ENCODE measurements around the gene FUT4.

FUT4 gene

DNA sequence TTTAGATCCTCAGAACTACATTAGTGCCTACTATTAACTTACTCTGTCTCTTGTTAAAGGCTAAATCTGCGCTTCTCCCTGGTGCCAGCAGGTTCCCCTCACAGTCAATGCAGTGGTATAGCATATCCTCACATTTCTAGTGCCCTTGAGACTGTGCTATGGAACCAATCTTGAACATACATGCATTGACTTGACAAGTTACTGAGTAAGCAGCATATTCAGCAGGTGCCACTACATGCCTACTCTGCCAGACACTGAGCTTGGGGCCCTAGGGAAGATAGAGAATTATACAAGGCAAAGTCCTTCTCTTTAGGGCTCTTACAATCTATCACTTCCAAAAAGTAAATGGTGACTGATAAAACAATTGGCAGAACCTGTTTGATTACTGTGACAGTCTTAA, 3.2 kb downstream of the FUT4 start:
- Histone ChIP-seq H3K4me1 (ENCODE audit: control insufficient read depth in 2 of 2, insufficient read depth in 1 of 2, low read depth in 1 of 2, low read length in 2 of 2) (peaks cover 0 to 4% of the 10 kb centered on the region in 2 donors), H3K14ac (ENCODE audit: low read length) (no peak overlapping the region), H2AK5ac (ENCODE audit: low read depth, low read length) (no peak overlapping the region), H4K8ac (ENCODE audit: low read depth, low read length) (no peak overlapping the region), H3K79me1 (ENCODE audit: low read depth, low read length) (no peaks in the 10 kb centered on the region), H4K91ac (ENCODE audit: low read depth, low read length, poor library complexity) (no peak overlapping the region), H3K9ac (ENCODE audit: low read depth, low read length, poor library complexity) (no peak overlapping the region), H2AFZ (ENCODE audit: low read length) (no peak overlapping the region), H3K36me3 (replicated peaks in 1 of 2; ENCODE audit: control insufficient read depth in 2 of 2, insufficient read depth in 2 of 2, low read length in 2 of 2) (no peaks in the 10 kb centered on the region), H3K4ac (ENCODE audit: low read length) (no peak overlapping the region), H3K27ac (replicated peaks; ENCODE audit: low read length) (no peak overlapping the region), H3K27me3 (ENCODE audit: control insufficient read depth in 3 of 3, insufficient read depth in 3 of 3, low read depth in 1 of 3, low read length in 3 of 3) (peaks cover 8 to 65% (median 25%) of the 10 kb centered on the region in 3 experiments), H3K4me2 (ENCODE audit: insufficient read depth, low read length, poor library complexity, severe bottlenecking) (no peak overlapping the region), H2BK5ac (ENCODE audit: low read length) (no peak overlapping the region), H3K9me3 (replicated peaks in 1 of 2; ENCODE audit: control insufficient read depth in 2 of 2, insufficient read depth in 1 of 2, low read depth in 1 of 2, low read length in 2 of 2) (peaks cover 0 to 6% of the 10 kb centered on the region in 2 donors), H2BK15ac (ENCODE audit: low read length) (no peak overlapping the region), H2BK12ac (ENCODE audit: low read length) (no peak overlapping the region), H2BK120ac (ENCODE audit: low read depth, low read length) (no peak overlapping the region), H3K18ac (ENCODE audit: low read length) (no peak overlapping the region), H3K4me3 (ENCODE audit: low read length in 2 of 2) (no peak overlapping the region), H3K23ac (ENCODE audit: low read depth, low read length, poor library complexity) (no peak overlapping the region)
- no peak for DNase-seq (ENCODE audit: low spot score)
- no CpG with 5 or more reads among the region's 1 CpG for WGBS, 2 donors (ENCODE audit: extremely low coverage in 2 of 2, insufficient read length in 2 of 2, insufficient replicate concordance in 1 of 2)

DNA sequence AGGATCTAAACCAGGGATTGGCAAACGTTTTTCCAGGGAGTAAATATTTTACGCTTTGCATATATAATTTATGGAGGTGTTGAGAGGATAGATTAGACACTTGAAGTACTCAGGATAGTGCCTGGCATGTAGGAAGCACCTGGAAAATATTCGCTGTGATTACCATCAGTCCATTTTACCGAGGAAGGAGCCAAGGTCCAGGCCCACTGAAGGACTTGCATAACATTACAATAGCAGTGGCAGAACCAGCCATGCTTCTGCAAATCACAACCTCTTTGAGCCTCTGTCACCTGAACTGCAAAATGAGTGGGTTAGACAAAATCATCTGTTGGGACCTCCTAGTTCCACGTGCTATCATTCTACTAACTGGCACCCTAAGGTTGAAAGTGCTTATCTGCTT, 5.4 kb downstream of the FUT4 start:
- Histone ChIP-seq H3K36me3 (replicated peaks in 1 of 2; ENCODE audit: control insufficient read depth in 2 of 2, insufficient read depth in 2 of 2, low read length in 2 of 2) (no peaks in the 10 kb centered on the region), H4K8ac (ENCODE audit: low read depth, low read length) (no peak overlapping the region), H3K23ac (ENCODE audit: low read depth, low read length, poor library complexity) (no peak overlapping the region), H3K27me3 (ENCODE audit: control insufficient read depth in 3 of 3, insufficient read depth in 3 of 3, low read depth in 1 of 3, low read length in 3 of 3) (peaks cover 8 to 45% (median 20%) of the 10 kb centered on the region in 3 experiments), H3K4me1 (ENCODE audit: control insufficient read depth in 2 of 2, insufficient read depth in 1 of 2, low read depth in 1 of 2, low read length in 2 of 2) (peaks cover 0 to 2% of the 10 kb centered on the region in 2 donors), H3K14ac (ENCODE audit: low read length) (no peak overlapping the region), H2AFZ (ENCODE audit: low read length) (no peak overlapping the region), H3K9ac (ENCODE audit: low read depth, low read length, poor library complexity) (no peak overlapping the region), H3K27ac (replicated peaks; ENCODE audit: low read length) (no peak overlapping the region), H2BK5ac (ENCODE audit: low read length) (no peak overlapping the region), H2BK120ac (ENCODE audit: low read depth, low read length) (no peak overlapping the region), H3K4ac (ENCODE audit: low read length) (no peak overlapping the region), H2BK15ac (ENCODE audit: low read length) (no peak overlapping the region), H3K9me3 (replicated peaks in 1 of 2; ENCODE audit: control insufficient read depth in 2 of 2, insufficient read depth in 1 of 2, low read depth in 1 of 2, low read length in 2 of 2) (peaks cover 0 to 6% of the 10 kb centered on the region in 2 donors), H4K91ac (ENCODE audit: low read depth, low read length, poor library complexity) (no peak overlapping the region), H2BK12ac (ENCODE audit: low read length) (no peak overlapping the region), H3K79me1 (ENCODE audit: low read depth, low read length) (no peaks in the 10 kb centered on the region), H3K18ac (ENCODE audit: low read length) (no peak overlapping the region), H3K4me2 (ENCODE audit: insufficient read depth, low read length, poor library complexity, severe bottlenecking) (no peak overlapping the region), H2AK5ac (ENCODE audit: low read depth, low read length) (no peak overlapping the region), H3K4me3 (ENCODE audit: low read length in 2 of 2) (no peak overlapping the region)
- no CpG with 5 or more reads among the region's 5 CpGs for WGBS, 2 donors (ENCODE audit: extremely low coverage in 2 of 2, insufficient read length in 2 of 2, insufficient replicate concordance in 1 of 2)
- no peak for DNase-seq (ENCODE audit: low spot score)

DNA sequence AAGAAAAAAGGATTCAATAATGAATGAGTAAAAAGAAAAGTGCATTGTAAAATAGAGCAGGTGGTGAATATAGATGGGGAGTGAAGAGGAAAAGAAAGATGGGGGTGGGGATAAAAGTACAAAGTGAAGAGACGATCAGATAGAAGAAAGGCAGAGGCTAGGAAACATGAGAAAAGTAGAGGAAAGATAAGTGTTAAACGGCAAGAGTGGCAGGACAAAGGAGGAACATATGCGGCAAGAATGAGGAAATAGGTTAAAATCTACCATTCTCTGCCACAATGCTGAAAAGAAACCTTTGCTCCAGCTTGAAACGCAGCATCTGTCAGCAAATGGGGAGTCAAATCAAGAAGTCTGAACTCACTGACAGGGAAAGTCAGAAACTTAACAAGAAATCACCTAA, 6.8 kb downstream of the FUT4 start:
- Histone ChIP-seq H4K91ac (ENCODE audit: low read depth, low read length, poor library complexity) (no peak overlapping the region), H3K27ac (replicated peaks; ENCODE audit: low read length) (no peak overlapping the region), H3K9me3 (replicated peaks in 1 of 2; ENCODE audit: control insufficient read depth in 2 of 2, insufficient read depth in 1 of 2, low read depth in 1 of 2, low read length in 2 of 2) (no peaks in the 10 kb centered on the region), H3K23ac (ENCODE audit: low read depth, low read length, poor library complexity) (no peak overlapping the region), H2AFZ (ENCODE audit: low read length) (no peak overlapping the region), H3K4ac (ENCODE audit: low read length) (no peak overlapping the region), H3K36me3 (replicated peaks in 1 of 2; ENCODE audit: control insufficient read depth in 2 of 2, insufficient read depth in 2 of 2, low read length in 2 of 2) (no peaks in the 10 kb centered on the region), H2BK120ac (ENCODE audit: low read depth, low read length) (no peak overlapping the region), H2AK5ac (ENCODE audit: low read depth, low read length) (no peak overlapping the region), H3K4me2 (ENCODE audit: insufficient read depth, low read length, poor library complexity, severe bottlenecking) (no peak overlapping the region), H4K8ac (ENCODE audit: low read depth, low read length) (no peak overlapping the region), H3K27me3 (ENCODE audit: control insufficient read depth in 3 of 3, insufficient read depth in 3 of 3, low read depth in 1 of 3, low read length in 3 of 3) (peaks cover 0 to 32% (median 7%) of the 10 kb centered on the region in 3 experiments), H3K18ac (ENCODE audit: low read length) (no peak overlapping the region), H2BK12ac (ENCODE audit: low read length) (no peak overlapping the region), H3K9ac (ENCODE audit: low read depth, low read length, poor library complexity) (no peak overlapping the region), H3K14ac (ENCODE audit: low read length) (no peak overlapping the region), H2BK15ac (ENCODE audit: low read length) (no peak overlapping the region), H2BK5ac (ENCODE audit: low read length) (no peak overlapping the region), H3K4me1 (ENCODE audit: control insufficient read depth in 2 of 2, insufficient read depth in 1 of 2, low read depth in 1 of 2, low read length in 2 of 2) (no peaks in the 10 kb centered on the region), H3K4me3 (ENCODE audit: low read length in 2 of 2) (no peak overlapping the region), H3K79me1 (ENCODE audit: low read depth, low read length) (no peaks in the 10 kb centered on the region)
- WGBS, 2 donors (ENCODE audit: extremely low coverage in 2 of 2, insufficient read length in 2 of 2, insufficient replicate concordance in 1 of 2) = 100% methylated on average over 1 of the region's 4 CpGs; no CpG with 5 or more reads in 1 of the 2 donors
- DNase-seq (ENCODE audit: low spot score) = no peak

DNA sequence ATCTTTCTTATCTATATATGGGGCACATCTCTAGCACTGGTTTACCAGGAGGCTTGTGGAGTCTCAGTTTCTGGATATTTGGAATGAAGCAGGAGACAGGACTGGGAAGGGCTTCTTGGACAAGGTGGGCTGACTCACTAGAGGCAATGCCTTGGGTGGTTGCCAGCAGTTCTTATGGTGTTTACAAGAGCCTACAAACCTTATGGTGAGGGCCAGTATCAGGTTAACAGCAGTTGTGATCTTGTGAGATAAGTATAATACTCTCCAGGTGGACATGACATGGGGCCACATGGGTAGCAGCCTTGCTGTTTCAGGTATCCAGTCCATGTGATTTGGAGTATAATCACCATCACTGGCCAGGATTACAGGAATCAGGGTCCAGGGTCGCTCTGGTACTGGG, 10.2 kb downstream of the FUT4 start:
- H2BK120ac ChIP-seq (ENCODE audit: low read depth, low read length) = no peak overlapping the region
- H2AFZ ChIP-seq (ENCODE audit: low read length) = no peak overlapping the region
- H3K79me1 ChIP-seq (ENCODE audit: low read depth, low read length) = no peaks in the 10 kb centered on the region
- H2BK15ac ChIP-seq (ENCODE audit: low read length) = no peak overlapping the region
- H3K4ac ChIP-seq (ENCODE audit: low read length) = no peak overlapping the region
- no peaks in the 10 kb centered on the region for H3K36me3 ChIP-seq (replicated peaks in 1 of 2; ENCODE audit: control insufficient read depth in 2 of 2, insufficient read depth in 2 of 2, low read length in 2 of 2)
- H3K23ac ChIP-seq (ENCODE audit: low read depth, low read length, poor library complexity) = no peak overlapping the region
- no peak overlapping the region for H2BK12ac ChIP-seq (ENCODE audit: low read length)
- no peak overlapping the region for H3K27ac ChIP-seq (replicated peaks; ENCODE audit: low read length)
- no peak overlapping the region for H3K18ac ChIP-seq (ENCODE audit: low read length)
- H4K8ac ChIP-seq (ENCODE audit: low read depth, low read length) = no peak overlapping the region
- H3K4me2 ChIP-seq (ENCODE audit: insufficient read depth, low read length, poor library complexity, severe bottlenecking) = no peak overlapping the region
- no peak overlapping the region for H4K91ac ChIP-seq (ENCODE audit: low read depth, low read length, poor library complexity)
- no peak overlapping the region for H3K4me3 ChIP-seq (ENCODE audit: low read length in 2 of 2)
- no peak for DNase-seq (ENCODE audit: low spot score)
- peaks cover 0 to 9% (median 0%) of the 10 kb centered on the region in 3 experiments for H3K27me3 ChIP-seq (ENCODE audit: control insufficient read depth in 3 of 3, insufficient read depth in 3 of 3, low read depth in 1 of 3, low read length in 3 of 3)
- no CpG with 5 or more reads among the region's 1 CpG for WGBS, 2 donors (ENCODE audit: extremely low coverage in 2 of 2, insufficient read length in 2 of 2, insufficient replicate concordance in 1 of 2)
- H2BK5ac ChIP-seq (ENCODE audit: low read length) = no peak overlapping the region
- H3K4me1 ChIP-seq (ENCODE audit: control insufficient read depth in 2 of 2, insufficient read depth in 1 of 2, low read depth in 1 of 2, low read length in 2 of 2) = no peaks in the 10 kb centered on the region
- no peak overlapping the region for H2AK5ac ChIP-seq (ENCODE audit: low read depth, low read length)
- H3K14ac ChIP-seq (ENCODE audit: low read length) = no peak overlapping the region
- H3K9ac ChIP-seq (ENCODE audit: low read depth, low read length, poor library complexity) = no peak overlapping the region
- no peaks in the 10 kb centered on the region for H3K9me3 ChIP-seq (replicated peaks in 1 of 2; ENCODE audit: control insufficient read depth in 2 of 2, insufficient read depth in 1 of 2, low read depth in 1 of 2, low read length in 2 of 2)
